HG03103 (cell line): Measurements from ENCODE around the gene LMAN1L.

Experiments
- ATAC-seq: cut with Tn5 transposase; IDR thresholded peaks from one replicate; pipeline ENCODE4 v1.9.1; 2021; ENCODE audit warnings: low read depth; ENCODE audit not compliant: unreplicated experiment

Gene LMAN1L

DNA sequence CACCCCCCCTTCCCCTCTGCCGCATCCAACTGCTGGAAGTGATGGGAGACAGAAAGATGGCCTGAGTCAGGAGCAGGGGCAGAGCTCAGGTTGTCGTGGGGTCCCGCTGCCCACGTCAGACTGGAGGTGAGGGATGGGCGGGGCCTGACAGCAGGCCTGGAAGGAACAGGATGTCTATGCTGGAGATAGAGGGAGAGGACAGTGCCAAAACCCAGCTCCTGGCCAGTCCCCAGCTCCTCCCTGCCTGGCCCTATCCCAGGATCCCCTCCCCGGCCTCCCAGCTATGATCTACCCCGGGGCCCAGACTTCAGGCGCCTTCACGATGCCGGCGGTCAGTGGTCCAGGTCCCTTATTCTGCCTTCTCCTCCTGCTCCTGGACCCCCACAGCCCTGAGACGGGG lies at the start of gene LMAN1L:
LMAN1L (plus strand) TSS at position 303 of the 400 bp plus-strand sequence; CDS start at position 323, 20 bp downstream.
- ATAC-seq = no peak

GRCh38 chr15:74763416-74763815 lies 49.2 kb upstream of the LMAN1L start:
- ATAC-seq = no peak

DNA sequence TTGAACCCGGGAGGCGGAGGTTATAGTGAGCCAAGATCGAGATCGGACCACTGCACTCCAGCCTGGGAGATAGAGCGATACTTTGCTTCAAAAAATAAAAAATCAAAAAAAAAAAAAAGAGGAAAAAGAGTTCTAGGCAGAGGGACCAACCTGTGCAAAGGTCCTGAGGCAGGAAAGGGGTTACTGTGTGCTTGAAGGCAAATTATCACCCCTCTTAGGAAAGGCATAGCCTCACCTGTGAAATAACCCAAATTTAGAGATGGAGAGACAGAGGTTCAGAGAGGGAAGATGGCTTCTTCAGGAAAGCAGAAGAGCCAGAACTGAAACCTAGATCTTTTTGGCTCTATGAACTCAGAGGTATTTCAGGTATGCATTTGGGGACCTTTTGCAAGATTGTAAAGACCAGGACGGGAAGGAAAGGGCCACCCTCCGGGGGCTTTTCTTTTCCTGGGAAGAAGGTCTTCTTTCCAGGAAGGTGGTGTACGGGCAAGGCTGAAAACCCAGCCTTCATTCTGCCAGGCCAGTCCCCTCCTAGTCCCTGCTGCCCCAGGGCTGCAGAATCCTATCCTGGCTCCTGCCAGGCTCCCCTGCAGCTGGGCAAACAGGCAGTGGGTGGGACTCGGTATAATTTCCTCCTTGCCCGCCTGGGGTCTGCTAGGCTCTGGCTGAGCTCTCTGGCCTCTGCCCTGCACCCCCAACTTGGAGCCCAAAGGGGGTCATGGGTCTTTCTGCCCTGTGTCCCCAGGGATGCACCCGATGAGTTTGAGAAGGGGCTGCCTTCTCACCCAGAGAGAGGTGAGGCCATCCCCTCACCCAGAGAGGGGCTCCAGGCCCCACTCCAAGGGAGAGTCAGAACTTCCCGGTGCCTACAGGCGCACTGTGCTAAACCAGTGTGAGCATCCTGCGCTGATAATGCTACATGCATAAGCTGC lies 45.2 kb upstream of the LMAN1L start:
- no peak for ATAC-seq

DNA sequence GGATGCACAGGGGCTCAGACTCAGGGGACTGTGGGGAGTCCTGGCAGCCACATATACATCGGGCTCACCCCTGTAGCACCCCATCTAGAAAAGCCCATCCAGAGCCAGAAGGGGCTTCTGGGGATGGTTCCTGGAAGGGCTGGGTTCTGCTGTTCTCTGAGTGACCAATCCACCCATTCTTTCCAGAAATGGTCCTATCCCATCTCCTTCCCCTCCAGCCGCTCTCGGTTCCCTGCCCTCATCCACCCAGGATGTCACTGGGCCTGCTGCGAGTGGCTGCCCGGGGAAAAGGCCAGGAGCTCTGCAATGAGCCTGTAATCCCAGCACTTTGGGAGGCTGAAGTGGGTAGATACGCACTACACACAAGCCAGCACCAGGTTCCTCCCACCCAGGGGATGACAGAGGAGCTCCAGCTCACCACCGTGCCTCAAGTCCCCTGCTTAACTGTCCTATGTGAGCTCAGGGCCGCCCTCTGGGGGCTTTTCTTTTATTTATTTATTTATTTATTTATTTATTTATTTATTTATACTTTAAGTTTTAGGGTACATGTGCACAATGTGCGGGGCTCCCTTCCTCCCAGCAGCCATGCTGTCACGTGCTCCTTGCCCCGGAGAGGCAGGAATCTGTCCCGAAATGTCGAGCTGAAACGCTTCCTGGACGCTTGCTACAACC lies 44.4 kb upstream of the LMAN1L start:
- ATAC-seq = no peak

DNA sequence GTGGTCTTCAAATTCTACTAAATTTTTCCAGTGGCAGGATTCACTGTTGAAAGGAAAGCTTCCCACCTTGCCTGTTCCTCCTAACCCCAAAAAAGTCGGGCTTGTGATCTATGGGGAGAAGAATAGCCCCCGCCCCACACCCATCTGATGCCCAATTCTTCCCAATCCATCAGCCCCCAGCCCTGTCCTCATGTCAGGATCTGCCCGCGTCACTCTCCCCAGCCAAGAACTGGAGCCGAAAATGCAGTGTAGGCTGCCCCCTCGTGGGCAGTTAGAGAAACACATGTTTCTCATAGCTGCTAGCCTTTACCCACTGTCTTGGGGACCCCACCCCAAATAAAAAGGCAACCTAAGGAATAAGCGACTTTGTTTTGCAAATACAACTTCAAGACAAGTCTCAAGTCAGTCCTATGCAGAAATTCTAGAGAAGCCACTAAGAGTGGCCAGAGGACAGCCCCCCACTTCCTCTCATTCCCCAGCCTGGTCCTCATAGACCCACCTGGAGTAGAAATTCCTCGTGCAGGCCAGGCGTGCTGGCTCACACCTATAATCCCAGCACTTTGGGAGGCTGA lies 43.8 kb upstream of the LMAN1L start:
- no peak for ATAC-seq

DNA sequence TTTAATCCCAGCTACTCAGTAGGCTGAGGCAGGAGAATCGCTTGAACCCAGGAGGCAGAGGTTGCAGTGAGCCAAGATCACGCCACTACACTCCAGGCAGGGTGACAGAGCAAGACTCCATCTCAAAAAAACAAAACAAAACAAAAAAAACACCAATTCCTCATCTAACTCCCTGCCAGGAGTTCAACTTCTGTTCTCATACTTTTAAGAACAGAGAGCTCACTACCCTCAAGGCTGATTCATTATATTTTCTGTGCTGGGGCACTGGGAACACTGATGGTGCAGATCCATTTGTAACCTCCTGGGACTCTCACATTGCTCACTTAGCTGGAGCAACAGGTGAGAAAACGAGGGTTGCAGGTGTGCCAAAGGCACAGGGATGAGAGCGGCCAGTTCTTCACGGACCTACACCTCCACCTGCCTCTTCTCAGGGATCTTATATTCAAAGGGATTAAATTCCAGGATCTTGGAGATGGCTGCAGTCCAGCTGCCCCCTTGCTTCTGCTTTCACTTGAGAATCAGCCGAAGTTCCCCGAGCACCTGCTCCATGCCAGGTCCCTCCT lies 43.1 kb upstream of the LMAN1L start:
- no peak for ATAC-seq

GRCh38 chr15:74770211-74770903 lies 42.3 kb upstream of the LMAN1L start:
- ATAC-seq = no peak

DNA sequence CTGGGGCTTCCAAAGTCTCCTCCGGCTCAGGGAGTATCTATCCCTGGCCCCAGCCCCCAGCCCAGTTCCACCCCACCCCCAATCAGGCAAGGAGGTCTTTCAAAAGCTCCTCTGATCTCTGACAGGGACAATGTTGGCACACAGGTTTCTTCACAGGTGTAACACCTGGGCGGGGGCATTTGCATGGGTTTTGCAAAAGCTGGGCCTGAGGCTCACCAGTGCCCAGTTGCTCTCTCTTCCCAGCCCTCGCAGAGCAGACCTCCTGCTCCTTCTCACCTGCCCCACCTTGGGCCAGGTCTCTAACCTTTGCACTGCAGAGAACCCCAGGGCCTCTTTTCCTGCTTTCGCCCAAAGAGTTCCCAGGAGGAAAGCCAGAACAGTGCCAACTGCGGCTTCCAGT lies 39.3 kb upstream of the LMAN1L start:
- ATAC-seq = no peak

GRCh38 chr15:74773731-74774252 lies 38.8 kb upstream of the LMAN1L start:
- no peak for ATAC-seq

- ATAC-seq = no peak
Measured at GRCh38 chr15:74775132-74775562, 37.5 kb upstream of the LMAN1L start.

- ATAC-seq = no peak
Measured at GRCh38 chr15:74775894-74776293, 36.7 kb upstream of the LMAN1L start.

DNA sequence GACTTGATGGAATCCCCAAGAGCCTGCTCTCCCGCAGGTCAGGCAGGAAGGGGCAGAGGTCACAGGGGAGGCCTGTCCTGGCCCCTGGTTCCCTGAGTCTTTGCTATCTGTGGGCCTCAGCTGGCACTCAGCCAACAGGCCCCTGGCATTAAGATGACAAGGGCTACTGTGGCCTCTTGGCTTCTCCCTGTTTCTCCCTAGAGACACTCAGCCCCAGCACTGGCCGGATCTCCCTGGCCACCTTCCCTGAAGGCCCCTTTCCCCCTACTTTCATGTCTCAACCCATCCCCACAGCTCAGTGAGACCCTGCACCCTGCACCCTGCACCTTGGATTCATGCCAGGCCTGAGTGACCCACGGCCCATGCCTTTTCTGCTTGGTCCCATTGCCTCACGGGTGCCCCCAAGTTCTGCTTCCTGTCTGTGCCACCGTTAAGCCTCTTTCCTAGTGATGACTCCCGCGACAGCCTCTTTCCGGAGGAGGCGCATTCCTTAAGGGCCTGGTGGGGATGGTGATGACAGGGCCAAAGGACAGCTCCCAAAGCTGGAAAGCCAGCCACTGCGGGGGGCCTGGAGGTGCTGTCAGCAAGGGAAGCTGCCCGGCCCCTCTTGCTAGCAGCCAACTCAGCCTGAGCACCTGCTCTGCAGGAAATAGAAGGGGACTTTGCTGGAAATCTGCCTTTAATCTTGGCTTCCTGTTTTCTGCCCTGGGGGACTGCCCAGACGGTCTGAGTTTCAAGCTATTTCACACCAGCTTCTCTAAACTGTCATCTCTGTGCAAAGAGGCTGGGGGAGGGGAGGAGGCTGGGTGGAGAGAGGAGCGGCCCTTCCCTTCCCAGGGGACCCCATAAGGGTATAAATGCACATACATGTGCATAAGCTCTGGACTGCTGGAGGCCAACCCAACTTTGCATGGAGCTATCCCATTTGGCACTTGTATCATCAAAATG lies 35.5 kb upstream of the LMAN1L start:
- ATAC-seq = no peak

DNA sequence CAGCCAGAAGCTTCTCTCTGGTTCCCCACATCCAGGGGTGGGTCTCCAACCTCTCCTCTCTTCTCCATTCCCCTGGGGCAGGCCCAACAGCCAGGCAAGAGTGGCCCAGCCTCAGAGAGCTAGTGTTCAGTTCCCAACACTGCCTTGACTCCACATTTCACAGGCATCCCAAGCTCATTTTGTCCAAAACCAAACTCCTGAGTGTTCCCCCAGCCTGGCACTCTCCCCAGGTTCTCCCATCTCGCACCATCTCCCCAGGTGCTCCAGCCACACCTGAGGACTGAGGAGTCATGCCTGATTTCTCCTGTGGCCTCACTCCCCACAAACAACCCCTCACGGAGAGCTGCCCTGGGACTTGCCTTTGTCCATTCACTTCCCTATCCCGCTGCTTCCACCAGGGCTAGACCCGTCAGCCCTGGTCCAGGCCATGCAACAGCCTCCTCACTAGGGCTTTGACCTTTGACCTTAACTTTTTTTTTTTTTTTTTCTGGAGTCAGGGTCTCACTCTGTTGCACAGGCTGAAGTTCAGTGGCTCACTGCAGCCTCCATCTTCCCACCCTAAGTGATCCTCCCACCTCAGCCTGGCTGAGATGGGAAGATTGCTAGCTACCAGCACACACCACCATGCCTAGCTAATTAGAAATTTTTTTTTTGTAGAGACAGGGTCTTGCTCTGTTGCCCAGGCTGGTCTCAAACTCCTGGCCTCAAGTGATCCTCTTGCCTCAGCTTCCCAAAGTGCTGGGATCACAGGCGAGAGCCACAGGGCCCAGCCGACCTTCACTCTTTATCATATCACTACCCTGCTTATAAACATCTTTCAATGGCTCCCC lies 34.7 kb upstream of the LMAN1L start:
- ATAC-seq = no peak

GRCh38 chr15:74778599-74778970 lies 34.0 kb upstream of the LMAN1L start:
- ATAC-seq = no peak

DNA sequence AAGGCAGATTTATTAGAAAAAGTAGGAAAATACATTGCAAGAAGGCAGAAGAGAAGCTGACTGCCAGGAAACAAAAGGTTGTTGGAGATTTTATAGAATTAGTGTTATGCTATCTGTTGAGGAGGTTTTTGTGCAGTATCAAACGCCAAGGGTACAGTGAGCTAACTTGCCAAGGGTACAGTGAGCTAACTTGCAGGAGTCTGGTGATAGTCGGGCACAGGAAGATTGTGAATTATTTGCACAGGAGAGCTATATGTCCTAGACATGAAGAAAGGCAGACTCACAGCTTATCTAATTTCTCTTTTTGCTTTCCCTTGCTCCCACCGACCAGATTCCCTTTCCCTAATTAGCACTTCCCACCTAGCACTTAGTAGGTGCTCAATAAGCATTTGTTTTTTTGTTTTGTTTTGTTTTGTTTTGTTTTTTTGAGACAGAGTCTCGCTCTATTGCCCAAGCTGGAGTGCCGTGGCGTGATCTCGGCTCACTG lies 33.4 kb upstream of the LMAN1L start:
- no peak for ATAC-seq

GRCh38 chr15:74780523-74781430 lies 31.9 kb upstream of the LMAN1L start:
- ATAC-seq = no peak
